PC-9 (cell line): ENCODE results near the gene TNS1. TPM values are rescaled to one million over a fixed set of nuclear protein-coding genes. Genes with fewer than 3 reads are reported as not detected.

Experiments
- BruUV-seq: library from RNA; stranded (reverse); fragments of 400-500 nt; replicated peaks from 2 replicates; lab custom pipeline; 2021; lab: Mats Ljungman, UMichigan
- CTCF ChIA-PET: fragments of 300-600 bp; sonication (Branson Sonifier 250); formaldehyde crosslinking; loops from one replicate; lab custom pipeline; 2022; ENCODE audit warnings: antibody characterized with exemption; lab: Charles Lee
- POLR2A ChIA-PET: fragments of 300-600 bp; sonication (Branson Sonifier 250); formaldehyde crosslinking; loops from one replicate; lab custom pipeline; 2022; ENCODE audit warnings: antibody characterized with exemption; ENCODE audit not compliant: unreplicated experiment; lab: Charles Lee
- DNase-seq, 2 experiments: peaks; one replicate each; pipeline versions ENCODE4 v3.0.0 to v3.0.0-alpha.2; 2015 to 2022; ENCODE audit warnings: mixed read lengths in 1 of 2
- H2AFZ ChIP-seq: fragments of 200-600 bp; sonication (generic); 2 replicates; pipeline ENCODE4 v1.8.1; 2017; ENCODE audit warnings: antibody characterized with exemption
- H3F3A ChIP-seq: fragments of 200-600 bp; sonication (generic); 2 replicates; pipeline ENCODE4 v1.8.1; 2017; ENCODE audit warnings: antibody characterized with exemption, mild to moderate bottlenecking, low read depth; ENCODE audit not compliant: insufficient read depth
- H3K27ac ChIP-seq: fragments of 200-600 bp; sonication (generic); 2 replicates; pipeline ENCODE4 v1.6.1; 2016; ENCODE audit warnings: mixed run types
- H3K27me3 ChIP-seq: fragments of 200-600 bp; sonication (generic); 2 replicates; pipeline ENCODE4 v1.6.1; 2016; ENCODE audit warnings: low read depth, mixed run types; ENCODE audit not compliant: insufficient read depth
- H3K36me3 ChIP-seq: fragments of 200-600 bp; sonication (generic); 2 replicates; pipeline ENCODE4 v1.6.1; 2016; ENCODE audit warnings: low read depth, mixed run types
- H3K4me1 ChIP-seq: fragments of 200-600 bp; sonication (generic); replicated peaks from 2 replicates; pipeline ENCODE4 v1.6.1; 2016; ENCODE audit warnings: mixed run types; ENCODE audit not compliant: insufficient read depth
- H3K4me2 ChIP-seq: fragments of 200-600 bp; sonication (generic); 2 replicates; pipeline ENCODE4 v1.6.1; 2017; ENCODE audit warnings: mixed run types
- H3K4me3 ChIP-seq: fragments of 200-600 bp; sonication (generic); 2 replicates; pipeline ENCODE4 v1.6.1; 2016; ENCODE audit warnings: mixed run types
- H3K79me2 ChIP-seq: fragments of 200-600 bp; sonication (generic); 2 replicates; pipeline ENCODE4 v1.6.1; 2017; ENCODE audit warnings: low read depth, mixed run types
- H3K9me2 ChIP-seq: fragments of 200-600 bp; sonication (generic); 2 replicates; pipeline ENCODE4 v1.8.1; 2017; ENCODE audit warnings: mild to moderate bottlenecking; ENCODE audit not compliant: insufficient read depth
- H3K9me3 ChIP-seq: fragments of 200-600 bp; sonication (generic); 2 replicates; pipeline ENCODE4 v1.8.1; 2016; ENCODE audit warnings: low read depth; ENCODE audit not compliant: insufficient read depth
- H4K20me1 ChIP-seq: fragments of 200-600 bp; sonication (generic); 2 replicates; pipeline ENCODE4 v1.8.1; 2017; ENCODE audit not compliant: insufficient read depth
- CTCF ChIP-seq: fragments of 200-600 bp; sonication (generic); conservative IDR thresholded peaks from 2 replicates; pipeline ENCODE4 v1.6.1; 2017; ENCODE audit warnings: mixed run types, antibody characterized with exemption, mild to moderate bottlenecking, moderate library complexity
- EZH2 ChIP-seq: fragments of 200-600 bp; sonication (generic); IDR thresholded peaks from 2 replicates; pipeline ENCODE4 v1.8.0; 2017; ENCODE audit warnings: antibody characterized with exemption, low read depth
- intact Hi-C: fragments of 100-400 bp; cut with micrococcal nuclease; formaldehyde crosslinking; loops from one replicate; pipeline ENCODE4 v1.10.0; 2022; ENCODE audit not compliant: unreplicated experiment
- total RNA-seq: library from RNA; stranded (reverse); gene quantifications from 2 replicates; pipeline ENCODE4 v1.2.3, GENCODE V29; 2021

TNS1 gene
- total RNA-seq, 1 experiment from 2014 or later: 5.5 TPM

GRCh38 chr2:217919781-217920351, 82.9 kb downstream of the TNS1 start:
- Histone ChIP-seq H3K4me3 (no peak overlapping the region), H3K27ac (no peak overlapping the region), H3F3A (no peaks in the 10 kb centered on the region), H3K79me2 (no peaks in the 10 kb centered on the region), H3K9me3 (no peaks in the 10 kb centered on the region), H4K20me1 (no peaks in the 10 kb centered on the region), H2AFZ (no peak overlapping the region), H3K9me2 (no peaks in the 10 kb centered on the region), H3K36me3 (no peaks in the 10 kb centered on the region), H3K4me1 (no peaks in the 10 kb centered on the region), H3K27me3 (no peaks in the 10 kb centered on the region), H3K4me2 (no peak overlapping the region)
- intact Hi-C loops: no loop called here
- TF ChIP-seq EZH2: no peak
- no peak for TF ChIP-seq CTCF
- BruUV-seq: no TSS peak
- ChIA-PET POLR2A (no interaction called here), CTCF (no interaction called here)
- DNase-seq: no peak

- H3K27me3 ChIP-seq: no peaks in the 10 kb centered on the region
- H2AFZ ChIP-seq: no peak overlapping the region
- DNase-seq: no peak
- H3K36me3 ChIP-seq: no peaks in the 10 kb centered on the region
- no peaks in the 10 kb centered on the region for H3F3A ChIP-seq
- no peaks in the 10 kb centered on the region for H3K9me3 ChIP-seq
- H4K20me1 ChIP-seq: no peaks in the 10 kb centered on the region
- no peak overlapping the region for H3K4me2 ChIP-seq
- intact Hi-C loops: no loop called here
- H3K4me3 ChIP-seq: no peak overlapping the region
- CTCF ChIA-PET: no interaction called here
- POLR2A ChIA-PET: no interaction called here
- H3K9me2 ChIP-seq: no peaks in the 10 kb centered on the region
- no peaks in the 10 kb centered on the region for H3K79me2 ChIP-seq
- no peaks in the 10 kb centered on the region for H3K4me1 ChIP-seq
- BruUV-seq: no TSS peak
- TF ChIP-seq EZH2: no peak
- TF ChIP-seq CTCF: no peak
- H3K27ac ChIP-seq: no peak overlapping the region
Measured at GRCh38 chr2:217919204-217919603, 83.6 kb downstream of the TNS1 start.

- Histone ChIP-seq H3F3A (no peaks in the 10 kb centered on the region), H3K9me3 (no peaks in the 10 kb centered on the region), H3K9me2 (no peaks in the 10 kb centered on the region), H4K20me1 (no peaks in the 10 kb centered on the region), H3K79me2 (no peaks in the 10 kb centered on the region), H3K27me3 (no peaks in the 10 kb centered on the region), H2AFZ (no peak overlapping the region), H3K27ac (no peak overlapping the region), H3K36me3 (no peaks in the 10 kb centered on the region), H3K4me3 (no peak overlapping the region), H3K4me2 (no peak overlapping the region), H3K4me1 (no peaks in the 10 kb centered on the region)
- intact Hi-C loops: no loop called here
- CTCF ChIA-PET: no interaction called here
- POLR2A ChIA-PET: no interaction called here
- BruUV-seq: no TSS peak
- DNase-seq: no peak
- TF ChIP-seq CTCF (no peak), EZH2 (no peak)
Measured at GRCh38 chr2:217918308-217919024, 84.3 kb downstream of the TNS1 start.
